Stomach smooth muscle (tissue), 2 donors: ENCODE measurements around the gene AMFR.
A peak's percentile ranks its signal among the peaks of the same experiment; 100 is the strongest.

ENCODE experiments used
- H3K27ac ChIP-seq: one replicate; pipeline ENCODE4 v1.7.0; 2013; ENCODE audit warnings: mild to moderate bottlenecking, low read length, inconsistent platforms
- H3K27me3 ChIP-seq, 2 donors: one replicate each; pipeline ENCODE4 v1.7.0; 2013; ENCODE audit warnings: low read length in 2 of 2; ENCODE audit not compliant: insufficient read depth in 2 of 2, control insufficient read depth in 1 of 2
- H3K36me3 ChIP-seq, 2 donors: one replicate each; pipeline ENCODE4 v1.7.0; 2013; ENCODE audit warnings: low read length in 2 of 2; ENCODE audit not compliant: control insufficient read depth in 2 of 2, insufficient read depth in 2 of 2
- H3K4me1 ChIP-seq: one replicate; pipeline ENCODE4 v1.7.0; 2013; ENCODE audit warnings: low read length; ENCODE audit not compliant: control insufficient read depth, insufficient read depth
- H3K4me3 ChIP-seq, 2 donors: one replicate each; pipeline ENCODE4 v1.7.0; 2013; ENCODE audit warnings: low read length in 2 of 2
- H3K9ac ChIP-seq, 2 donors: one replicate each; pipeline ENCODE4 v1.7.0; 2013; ENCODE audit warnings: low read length in 2 of 2, mild to moderate bottlenecking in 1 of 2
- H3K9me3 ChIP-seq, 2 donors: one replicate each; pipeline ENCODE4 v1.7.0; 2013; ENCODE audit warnings: low read length in 2 of 2; ENCODE audit not compliant: control insufficient read depth in 2 of 2
- donor health status: healthy.
- donor health status: Pancreatic carcinoma.

The AMFR gene

GRCh38 chr16:56363181-56363716, 62.1 kb downstream of the AMFR start:
- Histone ChIP-seq H3K9me3 (no peaks in the 10 kb centered on the region), H3K4me3 (no peak overlapping the region), H3K36me3 (peaks cover 40 to 41% of the 10 kb centered on the region in 2 donors), H3K9ac (no peak overlapping the region), H3K4me1 (no peaks in the 10 kb centered on the region), H3K27ac (no peak overlapping the region), H3K27me3 (no peaks in the 10 kb centered on the region)

GRCh38 chr16:56362706-56363105, 62.6 kb downstream of the AMFR start:
- H3K27me3 ChIP-seq: no peaks in the 10 kb centered on the region
- H3K9ac ChIP-seq: no peak overlapping the region
- no peak overlapping the region for H3K27ac ChIP-seq
- H3K4me3 ChIP-seq: no peak overlapping the region
- H3K9me3 ChIP-seq: no peaks in the 10 kb centered on the region
- no peaks in the 10 kb centered on the region for H3K4me1 ChIP-seq
- peaks cover 36 to 38% of the 10 kb centered on the region in 2 donors for H3K36me3 ChIP-seq

- Histone ChIP-seq H3K9me3 (no peaks in the 10 kb centered on the region), H3K27me3 (no peaks in the 10 kb centered on the region), H3K9ac (no peak overlapping the region), H3K36me3 (peaks cover 30 to 33% of the 10 kb centered on the region in 2 donors), H3K27ac (no peak overlapping the region), H3K4me3 (no peak overlapping the region), H3K4me1 (no peaks in the 10 kb centered on the region)
Observed at GRCh38 chr16:56362057-56362655, 63.2 kb downstream of the AMFR start.

GRCh38 chr16:56360117-56361008, 65.0 kb downstream of the AMFR start:
- Histone ChIP-seq H3K9ac (no peak overlapping the region), H3K4me1 (peaks cover 7% of the 10 kb centered on the region), H3K36me3 (peaks cover 22 to 24% of the 10 kb centered on the region in 2 donors), H3K27ac (no peak overlapping the region), H3K27me3 (no peaks in the 10 kb centered on the region), H3K9me3 (no peaks in the 10 kb centered on the region), H3K4me3 (no peak overlapping the region)

DNA sequence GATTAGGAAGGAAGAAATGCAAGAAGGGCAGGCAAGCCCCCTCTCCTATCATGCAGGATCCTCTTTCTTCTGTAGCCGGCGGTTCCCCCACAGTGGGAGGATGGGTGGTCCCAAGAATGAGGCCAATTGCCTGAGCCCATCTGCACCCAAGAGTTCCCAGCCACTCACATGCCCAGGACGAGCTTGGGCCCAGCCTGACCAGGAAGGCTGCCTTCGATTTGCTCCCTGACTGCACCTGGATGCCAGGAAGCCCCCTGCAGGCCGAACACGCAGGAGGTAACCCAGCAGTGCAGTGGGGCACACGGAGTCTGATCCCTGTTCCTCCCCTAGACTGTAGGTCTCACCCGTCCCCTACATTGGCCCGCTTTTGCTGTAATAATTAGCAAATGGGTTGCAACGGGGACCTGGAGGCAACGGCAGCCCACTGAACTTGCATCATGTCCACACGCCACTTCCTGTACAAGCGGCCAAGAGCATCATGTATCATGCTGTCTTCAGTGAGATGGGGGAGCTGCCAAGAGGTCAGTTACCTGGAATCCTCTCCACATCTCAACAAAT, 67.5 kb downstream of the AMFR start:
- H3K9me3 ChIP-seq: no peaks in the 10 kb centered on the region
- peaks cover 7 to 9% of the 10 kb centered on the region in 2 donors for H3K36me3 ChIP-seq
- no peak overlapping the region for H3K9ac ChIP-seq
- H3K4me3 ChIP-seq: no peak overlapping the region
- no peaks in the 10 kb centered on the region for H3K27me3 ChIP-seq
- peaks cover 7% of the 10 kb centered on the region for H3K4me1 ChIP-seq
- H3K27ac ChIP-seq: peak overlapping the region; percentile 67

DNA sequence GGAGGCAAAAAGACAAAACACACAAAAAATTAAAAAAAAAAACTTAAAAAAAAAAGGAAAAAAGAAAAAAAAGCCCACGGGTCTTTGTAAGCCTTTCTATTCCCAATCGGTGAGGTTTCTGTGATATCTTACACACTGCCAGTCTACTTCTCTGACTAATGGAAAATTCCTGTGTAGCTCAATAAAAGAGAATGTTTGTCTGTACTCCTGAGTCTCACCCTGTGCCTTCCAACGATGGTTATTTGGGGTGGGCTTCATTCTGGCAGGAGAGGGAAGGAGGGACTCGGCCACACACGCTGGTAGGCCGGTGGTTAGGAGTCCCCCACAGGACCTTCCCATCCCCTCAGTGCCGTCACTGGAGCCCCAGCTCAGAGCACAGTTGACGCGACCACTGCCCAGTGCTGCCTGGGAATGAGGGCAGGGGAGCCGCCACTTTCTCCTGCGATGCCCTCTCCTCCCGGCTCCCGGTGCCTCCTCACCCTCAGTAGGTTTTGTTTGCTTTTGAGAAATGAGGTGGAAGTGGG, 68.0 kb downstream of the AMFR start:
- Histone ChIP-seq H3K9me3 (no peaks in the 10 kb centered on the region), H3K4me3 (peak overlapping the region; percentile 71 to 72), H3K9ac (peak overlapping the region; percentile 72 to 81), H3K4me1 (peaks cover 7% of the 10 kb centered on the region), H3K36me3 (peaks cover 1 to 4% of the 10 kb centered on the region in 2 donors), H3K27me3 (no peaks in the 10 kb centered on the region), H3K27ac (peak overlapping the region; percentile 67)

GRCh38 chr16:56356276-56357240, 68.8 kb downstream of the AMFR start:
- no peaks in the 10 kb centered on the region for H3K27me3 ChIP-seq
- H3K9me3 ChIP-seq: no peaks in the 10 kb centered on the region
- H3K36me3 ChIP-seq: no peaks in the 10 kb centered on the region
- peak overlapping the region; percentile 71 to 72 for H3K4me3 ChIP-seq
- H3K27ac ChIP-seq: peak overlapping the region; percentile 67
- H3K9ac ChIP-seq: peak overlapping the region; percentile 72 to 81
- H3K4me1 ChIP-seq: peaks cover 7% of the 10 kb centered on the region

- peak overlapping the region; percentile 67 for H3K27ac ChIP-seq
- peaks cover 0 to 3% of the 10 kb centered on the region in 2 donors for H3K36me3 ChIP-seq
- no peaks in the 10 kb centered on the region for H3K9me3 ChIP-seq
- H3K4me1 ChIP-seq: peaks cover 7% of the 10 kb centered on the region
- H3K9ac ChIP-seq: peak overlapping the region; percentile 72 to 81
- H3K4me3 ChIP-seq: peak overlapping the region in 1 of 2 donors; percentile 72
- H3K27me3 ChIP-seq: no peaks in the 10 kb centered on the region
Observed at GRCh38 chr16:56355786-56356275, 69.5 kb downstream of the AMFR start.

- Histone ChIP-seq H3K27ac (no peak overlapping the region), H3K27me3 (no peaks in the 10 kb centered on the region), H3K4me3 (no peak overlapping the region), H3K9me3 (no peaks in the 10 kb centered on the region), H3K4me1 (peaks cover 7% of the 10 kb centered on the region), H3K36me3 (peaks cover 0 to 5% of the 10 kb centered on the region in 2 donors), H3K9ac (no peak overlapping the region)
Observed at GRCh38 chr16:56355221-56355620, 70.1 kb downstream of the AMFR start.
